H9 (cell line): ENCODE data around the gene LDB1. TPM values are rescaled to one million over a fixed set of nuclear protein-coding genes. Genes with fewer than 3 reads are reported as not detected.
A peak's percentile ranks its signal among the peaks of the same experiment; 100 is the strongest.

Experiments
- DNase-seq: peaks from one replicate; pipeline ENCODE4 v3.0.0-alpha.2; 2017
- H2AFZ ChIP-seq: one replicate; pipeline ENCODE4 v1.6.1; 2013; ENCODE audit warnings: mild to moderate bottlenecking, low read length, control low read depth, moderate library complexity
- H2AK5ac ChIP-seq: 2 replicates; pipeline ENCODE4 v1.6.1; 2013; ENCODE audit warnings: low read length, control low read depth, mixed read lengths; ENCODE audit not compliant: insufficient read length
- H2BK120ac ChIP-seq: one replicate; pipeline ENCODE4 v1.6.1; 2013; ENCODE audit warnings: low read depth, mild to moderate bottlenecking, low read length, control low read depth, inconsistent platforms; ENCODE audit not compliant: poor library complexity, severe bottlenecking
- H2BK12ac ChIP-seq: 2 replicates; pipeline ENCODE4 v1.6.1; 2013; ENCODE audit warnings: low read length, control low read depth, mixed read lengths, low read depth; ENCODE audit not compliant: insufficient read length
- H2BK15ac ChIP-seq: 2 replicates; pipeline ENCODE4 v1.6.1; 2013; ENCODE audit warnings: low read depth, low read length, control low read depth
- H2BK20ac ChIP-seq: one replicate; pipeline ENCODE4 v1.6.1; 2013; ENCODE audit warnings: low read depth, mild to moderate bottlenecking, low read length, control low read depth, inconsistent platforms; ENCODE audit not compliant: poor library complexity, severe bottlenecking
- H2BK5ac ChIP-seq: 2 replicates; pipeline ENCODE4 v1.6.1; 2013; ENCODE audit warnings: low read length, control low read depth, mixed read lengths; ENCODE audit not compliant: insufficient read length
- H3K14ac ChIP-seq: 2 replicates; pipeline ENCODE4 v1.6.1; 2013; ENCODE audit warnings: low read length, control low read depth; ENCODE audit not compliant: insufficient read depth
- H3K18ac ChIP-seq: 2 replicates; pipeline ENCODE4 v1.6.1; 2013; ENCODE audit warnings: low read depth, mild to moderate bottlenecking, mixed read lengths, low read length, control low read depth; ENCODE audit not compliant: insufficient read length
- H3K23ac ChIP-seq: 2 replicates; pipeline ENCODE4 v1.6.1; 2013; ENCODE audit warnings: low read length, control low read depth, mixed read lengths, low read depth; ENCODE audit not compliant: insufficient read length
- H3K23me2 ChIP-seq: 2 replicates; pipeline ENCODE4 v1.6.1; 2013; ENCODE audit warnings: low read depth, mild to moderate bottlenecking, mixed read lengths, low read length, control low read depth; ENCODE audit not compliant: insufficient read length, poor library complexity, severe bottlenecking
- H3K27ac ChIP-seq: 2 replicates; pipeline ENCODE4 v1.5.1; 2013; ENCODE audit warnings: low read length, control low read depth, mixed read lengths, low read depth; ENCODE audit not compliant: insufficient read length
- H3K27me3 ChIP-seq: 2 replicates; pipeline ENCODE4 v1.6.1; 2013; ENCODE audit warnings: low read length, control low read depth, inconsistent platforms; ENCODE audit not compliant: insufficient read depth
- H3K4ac ChIP-seq: 2 replicates; pipeline ENCODE4 v1.6.1; 2013; ENCODE audit warnings: low read depth, mild to moderate bottlenecking, control low read depth, inconsistent platforms, low read length, moderate library complexity
- H3K4me1 ChIP-seq: 2 replicates; pipeline ENCODE4 v1.6.1; 2013; ENCODE audit warnings: low read length, control low read depth, inconsistent platforms; ENCODE audit not compliant: insufficient read depth
- H3K4me2 ChIP-seq: 2 replicates; pipeline ENCODE4 v1.6.1; 2013; ENCODE audit warnings: low read length, control low read depth, mixed read lengths; ENCODE audit not compliant: insufficient read length, insufficient read depth
- H3K56ac ChIP-seq: 2 replicates; pipeline ENCODE4 v1.6.1; 2013; ENCODE audit warnings: low read depth, mild to moderate bottlenecking, mixed read lengths, low read length, control low read depth; ENCODE audit not compliant: insufficient read length
- H3K79me1 ChIP-seq: 2 replicates; pipeline ENCODE4 v1.6.1; 2013; ENCODE audit warnings: low read depth, mild to moderate bottlenecking, moderate library complexity, low read length, control low read depth, inconsistent platforms; ENCODE audit not compliant: insufficient read depth, poor library complexity, severe bottlenecking
- H3K79me2 ChIP-seq: 2 replicates; pipeline ENCODE4 v1.6.1; 2013; ENCODE audit warnings: low read length, control low read depth, inconsistent platforms; ENCODE audit not compliant: insufficient read depth
- H3K9ac ChIP-seq: 2 replicates; pipeline ENCODE4 v1.6.1; 2013; ENCODE audit warnings: low read length, control low read depth, mixed read lengths; ENCODE audit not compliant: insufficient read length; ENCODE audit errors: extremely low read depth
- H3K9me3 ChIP-seq: one replicate; pipeline ENCODE4 v1.6.1; 2013; ENCODE audit warnings: low read depth, low read length, inconsistent platforms; ENCODE audit not compliant: control insufficient read depth
- H3T11ph ChIP-seq: one replicate; pipeline ENCODE4 v1.6.1; 2013; ENCODE audit warnings: mild to moderate bottlenecking, low read length, control low read depth, inconsistent platforms
- H4K20me1 ChIP-seq: one replicate; pipeline ENCODE4 v1.6.1; 2013; ENCODE audit not compliant: control insufficient read depth, insufficient read length, insufficient read depth
- H4K5ac ChIP-seq: 2 replicates; pipeline ENCODE4 v1.6.1; 2013; ENCODE audit warnings: low read depth, mild to moderate bottlenecking, mixed read lengths, low read length, control low read depth; ENCODE audit not compliant: insufficient read length
- H4K8ac ChIP-seq: replicated peaks from 2 replicates; pipeline ENCODE4 v1.6.1; 2013; ENCODE audit warnings: low read length, control low read depth, mixed read lengths, low read depth; ENCODE audit not compliant: insufficient read length
- H4K91ac ChIP-seq: 2 replicates; pipeline ENCODE4 v1.6.1; 2013; ENCODE audit warnings: low read depth, mild to moderate bottlenecking, moderate library complexity, mixed read lengths, low read length, control low read depth; ENCODE audit not compliant: insufficient read length
- H3K27ac Mint-ChIP-seq, 3 experiments: 2 replicates in 2 of 3; 3 replicates in 1 of 3; pipeline ENCODE4 v1.8.0; 2020 to 2021; ENCODE audit warnings: mixed read lengths in 3 of 3, mild to moderate bottlenecking in 1 of 3, moderate library complexity in 1 of 3
- H3K27me3 Mint-ChIP-seq: 2 replicates; pipeline ENCODE4 v1.8.0; 2021; ENCODE audit warnings: low read depth, mild to moderate bottlenecking, moderate library complexity, mixed read lengths
- H3K36me3 Mint-ChIP-seq, 3 experiments: 2 replicates in 2 of 3; 3 replicates in 1 of 3; pipeline ENCODE4 v1.8.0; 2020 to 2021; ENCODE audit warnings: low read depth in 3 of 3, mixed read lengths in 3 of 3; ENCODE audit not compliant: insufficient read depth in 1 of 3
- H3K4me1 Mint-ChIP-seq, 2 experiments: 2 replicates each; pipeline ENCODE4 v1.8.0; 2020; ENCODE audit warnings: mixed read lengths in 2 of 2
- H3K4me3 Mint-ChIP-seq, 2 experiments: 2 replicates in 1 of 2; 3 replicates in 1 of 2; pipeline ENCODE4 v1.8.0; 2020 to 2021; ENCODE audit warnings: mild to moderate bottlenecking in 2 of 2, mixed read lengths in 2 of 2, moderate library complexity in 1 of 2
- H3K9me3 Mint-ChIP-seq, 2 experiments: 2 replicates in 1 of 2; 3 replicates in 1 of 2; pipeline ENCODE4 v1.8.0; 2020; ENCODE audit warnings: mild to moderate bottlenecking in 2 of 2, mixed read lengths in 2 of 2, moderate library complexity in 1 of 2
- CTCF ChIP-seq: fragments of 200-600 bp; sonication (generic); conservative IDR thresholded peaks from 3 replicates; pipeline ENCODE4 v1.8.0; 2021; ENCODE audit warnings: antibody characterized with exemption, mild to moderate bottlenecking
- WGBS: extraction: QIAGEN DNeasy Blood & Tissue Kit; methylation state at CpG from one replicate; pipeline ENCODE4 v1.1.7; 2013; ENCODE audit warnings: missing lambda C conversion rate, low lambda C conversion rate, mixed read lengths; ENCODE audit not compliant: insufficient read length; ENCODE audit errors: extremely low coverage; 5-methylcytosine and 5-hydroxymethylcytosine counted together
- total RNA-seq: library from RNA; stranded (reverse); gene quantifications from 2 replicates; pipeline ENCODE4 v1.2.1, GENCODE V29; 2021

The LDB1 gene
- total RNA-seq, 1 experiment from 2014 or later: 80.5 TPM

- Histone ChIP-seq H3K79me2 (no peaks in the 10 kb centered on the region; the same call in 1 of the 2 replicates), H4K20me1 (no peaks in the 10 kb centered on the region), H3K9ac (no peak overlapping the region), H2BK120ac (no peak overlapping the region), H4K5ac (no peak overlapping the region), H2BK12ac (no peak overlapping the region), H3K14ac (no peak overlapping the region; the same call in 1 of the 2 replicates), H4K91ac (no peak overlapping the region), H3K4me2 (no peak overlapping the region), H3K23me2 (no peaks in the 10 kb centered on the region), H3K4me1 (no peaks in the 10 kb centered on the region), H3K4ac (no peak overlapping the region), H3K56ac (no peak overlapping the region), H2AFZ (no peak overlapping the region), H3T11ph (no peak overlapping the region), H3K27me3 (no peaks in the 10 kb centered on the region), H2BK20ac (no peak overlapping the region), H2BK15ac (no peak overlapping the region), H3K27ac (no peak overlapping the region), H3K79me1 (no peaks in the 10 kb centered on the region), H2BK5ac (no peak overlapping the region), H3K23ac (no peak overlapping the region), H3K18ac (no peak overlapping the region), H4K8ac (no peak overlapping the region), H2AK5ac (no peak overlapping the region), H3K9me3 (no peaks in the 10 kb centered on the region)
- no peak for TF ChIP-seq CTCF
- Mint-ChIP-seq H3K27me3 (no peaks in the 10 kb centered on the region), H3K36me3 (peaks cover 41 to 67% (median 59%) of the 10 kb centered on the region in 3 experiments), H3K9me3 (no peaks in the 10 kb centered on the region), H3K4me1 (peaks cover under 1 to 6% of the 10 kb centered on the region in 2 experiments), H3K27ac (peak overlapping the region in 1 of 3 experiments; percentile 75; a peak in 2 of 7 replicates), H3K4me3 (no peak overlapping the region)
- WGBS: no CpG with 5 or more reads among the region's 2 CpGs
- DNase-seq: no peak
Observed at GRCh38 chr10:102106998-102107397, 13.2 kb downstream of the LDB1 start.
